ENCODE results near the gene ERP44.

DNA sequence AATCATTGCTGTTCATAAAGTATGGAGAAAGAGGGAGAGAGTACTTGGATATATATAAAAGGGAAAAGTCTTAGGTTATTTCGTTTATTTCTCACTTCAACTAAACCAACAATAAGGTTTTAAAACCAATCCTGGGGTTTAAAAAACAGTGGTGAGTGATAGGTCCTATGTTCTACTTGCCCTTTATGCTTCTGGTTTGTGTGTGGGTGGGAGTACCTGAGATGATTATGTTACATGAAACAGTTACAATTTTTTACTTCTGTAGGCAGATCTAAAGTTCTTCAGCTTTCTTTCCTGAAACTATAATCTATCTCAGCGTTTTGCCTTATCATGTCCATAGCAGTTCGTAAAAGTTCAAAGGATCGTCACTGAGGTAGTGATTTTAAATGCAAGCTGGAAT, 143.2 kb downstream of the ERP44 start:
- TF ChIP-seq EZH2phosphoT487 (IDR thresholded peaks at IDR 0.05; ENCODE audit: insufficient read depth, low read depth) (no peak), EZH2 (IDR thresholded peaks at IDR 0.05; ENCODE audit: insufficient read depth, poor library complexity, severe bottlenecking) (no peak)

Data from GM23248 (cell line).